Measurements from ENCODE around the gene IGF1R. TPM values are rescaled to one million over a fixed set of nuclear protein-coding genes. Genes with fewer than 3 reads are reported as not detected.

Gene IGF1R
- total and polyA plus RNA-seq, 2 of the 8 experiments (the other 6 are each of a cell fraction or from before 2014, with no cell fraction given) = 32.9 to 109 TPM

GRCh38 chr15:98863983-98864382, 215.6 kb downstream of the IGF1R start (continued):
- TF ChIP-seq SAP30 (IDR thresholded peaks at IDR 0.05; ENCODE audit: insufficient read depth, insufficient replicate concordance, low read length) = no peak
- no peak for TF ChIP-seq CREB1 (IDR thresholded peaks at IDR 0.05)
- TF ChIP-seq EZH2 (IDR thresholded peaks at IDR 0.05; ENCODE audit: low read depth, low read length, severe bottlenecking) = no peak
- TF ChIP-seq MAFK (IDR thresholded peaks at IDR 0.05; ENCODE audit: low read depth, low read length) = no peak
- no peak for TF ChIP-seq NANOG (IDR thresholded peaks at IDR 0.05; ENCODE audit: insufficient read depth, low read depth, low read length, poor library complexity, severe bottlenecking)
